HG03565 (cell line): ENCODE measurements around the gene SEC24D.

ENCODE experiments used
- ATAC-seq: cut with Tn5 transposase; IDR thresholded peaks from one replicate; pipeline ENCODE4 v1.9.1; 2021; ENCODE audit warnings: mild to moderate bottlenecking, moderate library complexity; ENCODE audit not compliant: unreplicated experiment

Gene SEC24D

DNA sequence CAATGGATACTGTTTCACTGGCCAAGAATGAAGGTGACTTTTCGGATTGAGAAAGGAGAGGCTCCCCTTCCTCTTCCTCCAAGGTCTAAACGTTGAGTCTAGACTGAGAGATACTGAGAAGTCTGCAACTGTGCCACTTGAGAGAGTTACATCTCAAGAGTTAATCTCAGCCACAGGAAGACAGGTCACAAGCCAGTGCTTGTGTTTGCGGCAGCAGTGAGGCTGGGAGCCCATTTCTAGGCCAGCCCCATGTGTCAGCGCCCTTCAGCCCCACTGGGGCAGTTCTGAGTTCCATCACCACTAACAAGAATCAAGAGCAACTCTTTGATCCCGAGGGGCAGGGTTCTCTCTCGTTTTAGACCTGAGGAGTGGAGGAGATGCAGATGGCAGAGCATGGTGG lies 7.3 kb upstream of the SEC24D start:
- peak; percentile 61 for ATAC-seq

DNA sequence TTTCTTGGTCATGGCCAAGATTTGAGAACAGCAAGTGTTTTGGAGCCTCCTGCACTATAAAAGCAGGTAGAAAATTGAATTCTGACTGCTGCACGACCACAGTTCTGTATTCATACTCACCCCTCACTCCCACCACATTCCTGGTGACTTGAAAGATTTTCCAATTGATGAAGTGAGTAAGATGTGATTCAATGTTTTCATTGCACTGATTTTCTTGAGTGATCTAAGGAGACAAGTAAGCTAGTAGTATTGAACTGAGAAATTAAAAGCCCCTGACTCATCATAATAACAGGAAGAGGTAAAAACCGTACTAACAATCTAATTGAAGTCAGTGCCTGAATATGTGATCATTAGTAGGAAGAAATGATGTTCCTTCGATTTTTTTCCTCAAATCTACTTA lies 6.1 kb upstream of the SEC24D start:
- ATAC-seq: no peak

DNA sequence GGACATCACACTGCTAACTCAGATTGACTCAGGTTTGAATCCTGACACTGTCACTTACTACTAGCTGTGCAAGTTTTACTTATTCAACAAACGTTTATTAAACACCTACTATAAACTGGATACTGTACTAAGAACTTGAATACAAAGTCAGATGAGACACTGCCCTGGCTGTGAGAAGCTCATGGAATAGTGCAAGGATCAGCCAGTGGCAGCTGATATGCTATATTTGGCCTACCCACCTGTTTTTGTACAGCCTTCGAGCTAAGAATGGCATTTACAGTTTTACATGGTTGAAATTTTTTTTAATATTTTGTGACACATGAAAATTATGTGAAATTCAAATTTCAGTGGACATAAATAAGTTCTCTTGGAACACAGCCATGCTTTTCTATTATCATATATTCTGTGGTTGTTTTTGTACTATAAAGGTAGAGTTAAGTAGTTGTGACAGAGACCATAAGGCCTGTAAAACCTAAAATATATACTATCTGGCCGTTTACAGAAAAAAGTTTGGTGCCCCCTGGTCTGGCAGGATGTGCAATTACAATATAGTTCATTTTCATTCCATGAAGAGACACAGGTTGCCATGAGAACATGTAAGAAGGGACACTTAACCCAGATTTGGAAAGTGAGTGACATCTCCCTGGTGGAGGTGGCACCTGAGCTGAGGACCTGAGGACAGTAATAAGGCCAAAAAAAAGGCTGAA lies 3.4 kb upstream of the SEC24D start:
- no peak for ATAC-seq

DNA sequence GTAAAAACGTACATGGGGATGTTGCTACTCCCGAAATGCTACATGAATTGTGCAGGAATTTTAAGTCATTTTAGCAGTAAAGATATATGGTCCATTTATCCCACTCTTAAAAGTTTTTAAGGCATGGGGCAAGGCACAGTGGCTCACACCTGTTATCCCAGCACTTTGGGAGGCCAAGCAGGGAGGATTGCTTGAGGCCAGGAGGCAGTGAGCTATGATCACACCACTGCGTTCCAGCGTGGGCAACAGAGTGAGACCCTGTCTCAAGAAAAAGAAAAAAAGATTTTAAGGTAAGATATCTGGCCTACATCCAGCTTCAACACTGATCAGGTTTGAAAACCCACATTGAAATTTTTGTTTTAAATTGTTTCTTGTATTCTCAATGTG lies 1.2 kb upstream of the SEC24D start:
- ATAC-seq: no peak

DNA sequence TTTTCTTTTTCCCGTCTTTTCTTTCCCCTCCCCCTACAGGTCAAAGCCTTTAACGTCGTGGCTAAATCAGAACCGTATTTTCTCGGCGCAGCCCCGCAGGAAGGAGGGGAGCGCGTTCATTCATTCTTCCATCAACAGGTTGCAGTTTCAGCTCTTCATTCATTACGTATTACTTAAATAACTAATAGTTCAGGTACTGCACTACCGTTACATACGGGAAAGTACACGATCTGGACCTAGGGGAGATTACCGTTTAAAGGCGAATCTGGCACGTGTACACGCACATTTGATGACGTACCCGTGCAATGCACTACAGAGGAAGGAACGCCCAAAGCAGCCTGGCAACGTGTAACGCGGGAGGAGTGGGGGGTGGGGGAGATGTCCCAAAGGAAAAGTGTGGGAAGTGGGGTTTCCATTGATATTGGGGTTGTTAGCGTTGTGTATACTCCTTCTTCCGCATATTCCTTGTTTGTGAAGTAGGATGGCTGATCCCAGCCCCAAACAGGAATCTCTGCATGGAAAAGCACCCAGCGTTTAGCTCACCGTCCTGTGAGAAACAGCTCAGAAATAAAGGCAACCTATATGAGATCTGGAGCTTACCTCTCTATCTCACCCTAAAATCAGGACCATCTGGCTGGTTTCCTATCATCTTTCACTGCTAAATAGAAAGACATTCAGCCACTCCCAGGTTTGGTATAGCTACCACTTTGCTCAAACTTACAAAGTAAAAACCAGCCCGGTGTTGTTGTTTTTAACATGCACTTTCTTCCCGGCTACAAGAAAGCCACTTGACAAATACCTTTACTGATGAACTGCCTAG lies 585 bp upstream of the SEC24D start:
- peak; percentile 18 for ATAC-seq

DNA sequence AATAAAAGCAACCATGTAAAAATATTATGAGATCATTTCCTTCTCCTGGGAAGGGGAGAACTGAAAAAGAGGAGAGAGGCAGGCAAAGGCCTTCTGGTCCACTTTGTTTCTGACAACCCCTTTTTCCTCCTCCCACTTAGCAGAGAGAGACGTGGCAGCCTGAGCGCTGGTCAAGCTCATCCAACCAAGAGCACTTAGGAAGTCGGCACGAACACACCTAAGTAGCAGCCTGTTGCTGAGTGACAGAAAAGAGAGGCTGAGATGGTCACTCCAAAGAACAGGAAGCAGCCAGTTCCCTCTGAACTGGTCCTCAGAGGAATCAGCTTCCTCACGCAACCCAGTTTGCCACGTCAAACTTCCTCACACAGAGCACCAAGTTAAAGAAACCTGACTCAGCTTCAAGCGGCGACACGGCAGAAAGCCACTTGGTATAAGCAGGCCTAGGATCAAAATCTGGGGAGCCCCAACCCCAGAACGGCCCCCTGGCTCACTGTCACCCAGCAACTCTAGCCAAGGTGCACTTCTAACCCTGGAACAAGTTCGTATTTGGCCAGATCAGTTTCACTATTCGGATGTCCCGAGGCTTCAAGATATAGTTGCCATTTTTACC lies 861 bp downstream of the SEC24D start:
- peak; percentile 59 for ATAC-seq

DNA sequence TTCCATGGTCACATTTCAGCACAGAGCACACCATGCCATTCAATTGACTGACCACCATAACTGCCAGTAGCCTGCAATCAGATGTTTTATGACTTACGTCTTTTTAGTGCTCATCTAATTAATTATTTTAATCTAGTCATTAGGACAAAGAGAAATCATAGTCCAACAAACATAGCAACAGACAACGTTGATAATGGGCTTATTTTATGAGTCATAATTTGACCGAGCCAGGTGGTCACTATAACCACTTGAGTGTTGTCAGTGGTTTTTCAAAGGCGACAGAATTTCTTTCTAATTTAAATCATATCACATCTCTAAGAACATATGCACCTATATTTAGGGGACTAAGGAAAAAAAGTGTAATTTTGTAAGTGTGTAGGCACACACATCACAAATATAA lies 1.9 kb downstream of the SEC24D start:
- ATAC-seq: no peak

DNA sequence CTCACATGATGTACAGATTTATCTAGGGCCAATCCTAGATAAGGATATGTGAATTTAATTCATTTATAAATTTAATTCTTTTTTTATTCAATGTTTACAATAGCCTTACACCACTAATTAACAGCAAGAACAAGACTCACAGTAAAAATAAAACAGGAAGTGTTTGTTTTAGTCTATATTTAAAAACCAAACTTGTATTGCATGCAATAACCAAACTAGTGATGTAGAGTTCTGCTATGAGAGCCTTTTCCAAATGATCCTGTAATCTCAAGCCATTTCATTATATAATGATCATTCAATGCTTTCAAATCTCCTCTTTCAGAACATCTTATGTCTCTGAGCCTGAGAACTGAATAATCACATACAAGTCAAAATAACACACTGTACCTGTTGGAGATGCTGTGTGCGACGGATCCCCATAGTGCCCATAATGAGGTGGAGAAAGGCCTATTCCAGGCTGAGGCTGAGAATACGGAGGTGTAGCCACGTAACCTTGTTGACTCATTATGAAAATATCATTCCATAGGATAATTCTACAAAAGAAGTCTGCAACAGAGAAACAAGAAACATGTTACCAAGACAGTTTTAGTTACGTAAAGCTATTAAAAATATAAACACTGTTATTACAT lies 2.6 kb downstream of the SEC24D start:
- no peak for ATAC-seq

DNA sequence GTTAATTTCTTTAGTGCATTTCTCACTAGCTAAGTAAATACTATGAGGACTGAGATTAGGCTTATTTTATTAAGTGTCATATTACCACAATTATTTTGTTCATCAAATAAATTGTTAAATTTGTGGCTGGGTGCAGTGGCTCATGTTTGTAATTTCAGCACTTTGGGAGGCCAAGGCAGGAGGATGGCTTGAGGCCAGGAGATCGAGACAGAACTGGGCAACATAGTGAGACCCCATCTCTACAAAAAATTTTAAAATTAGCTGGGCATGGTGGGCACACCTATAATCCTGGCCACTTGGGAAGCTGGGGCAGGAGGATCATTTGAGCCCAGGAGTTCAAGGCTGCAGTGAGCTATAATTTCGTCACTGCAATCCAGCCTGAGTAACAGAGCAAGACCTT lies 6.8 kb downstream of the SEC24D start:
- no peak for ATAC-seq

DNA sequence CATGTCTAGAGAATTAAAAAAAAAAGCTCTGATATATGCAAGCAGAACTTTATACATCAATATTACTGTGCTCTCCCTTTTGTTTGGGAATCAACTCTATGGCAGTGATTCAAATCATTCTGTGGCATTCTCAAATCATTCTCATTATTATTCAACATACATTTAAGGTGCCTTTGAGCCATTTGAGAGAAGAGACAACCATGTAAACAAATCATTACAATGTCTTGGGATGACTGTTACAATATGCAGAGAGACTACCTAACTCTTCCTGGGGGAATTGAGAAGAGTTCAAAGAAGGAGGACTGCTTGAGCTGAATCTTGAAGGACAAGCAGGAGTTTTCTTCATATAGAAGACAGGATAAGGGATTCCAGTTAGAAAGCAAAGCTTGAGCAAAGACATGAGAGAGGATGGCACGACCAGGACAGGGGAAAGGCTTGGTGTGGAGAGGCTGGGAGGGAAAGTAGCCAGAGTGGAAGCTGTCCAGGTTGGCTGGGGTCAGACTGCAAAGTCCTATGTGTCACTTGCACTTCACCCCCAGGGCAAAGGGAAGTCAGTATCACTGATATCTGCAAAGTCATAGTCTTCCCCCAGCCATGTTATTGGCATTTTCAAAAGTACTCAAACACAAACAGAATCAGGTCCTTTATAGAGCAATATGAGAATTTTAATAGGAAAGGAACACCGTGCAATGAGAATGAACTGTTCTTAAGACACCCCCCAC lies 9.0 kb downstream of the SEC24D start:
- no peak for ATAC-seq

DNA sequence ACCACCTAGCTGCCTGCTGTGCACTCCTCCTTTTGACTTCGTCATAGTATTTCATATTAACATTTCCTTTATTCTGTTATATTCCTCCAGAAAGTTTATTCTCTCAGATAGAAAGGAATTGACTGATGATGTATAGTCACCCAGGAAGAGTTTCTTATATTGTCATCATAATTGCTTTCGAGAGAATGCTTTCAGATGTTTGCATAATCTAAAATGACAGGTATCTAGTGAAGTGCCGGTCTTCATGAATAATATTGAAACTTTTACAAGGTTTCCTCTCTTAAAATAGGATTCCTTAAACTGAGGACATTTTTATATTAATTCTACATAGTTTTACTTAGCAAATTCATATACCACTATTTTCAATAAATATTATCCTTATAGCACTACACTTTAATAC lies 10.1 kb downstream of the SEC24D start:
- ATAC-seq: peak; percentile 69

DNA sequence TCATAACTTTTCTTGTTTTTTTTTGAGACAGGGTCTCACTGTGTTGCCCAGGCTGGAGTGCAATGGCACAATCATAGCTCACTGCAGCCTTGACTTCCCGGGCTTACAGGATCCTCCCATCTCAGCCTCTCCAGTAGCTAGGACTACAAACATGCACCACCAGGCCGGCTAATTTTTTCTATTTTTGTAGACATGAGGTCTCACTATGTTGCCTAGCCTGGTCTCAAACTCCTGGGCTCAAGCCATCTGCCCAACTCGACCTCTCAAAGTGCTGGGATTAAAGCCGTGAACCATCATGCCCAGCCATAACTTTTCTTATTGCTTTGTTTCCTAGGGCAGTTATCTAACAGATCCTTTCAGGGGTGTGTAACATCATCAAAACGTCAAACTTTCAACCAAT lies 11.8 kb downstream of the SEC24D start:
- ATAC-seq: no peak

DNA sequence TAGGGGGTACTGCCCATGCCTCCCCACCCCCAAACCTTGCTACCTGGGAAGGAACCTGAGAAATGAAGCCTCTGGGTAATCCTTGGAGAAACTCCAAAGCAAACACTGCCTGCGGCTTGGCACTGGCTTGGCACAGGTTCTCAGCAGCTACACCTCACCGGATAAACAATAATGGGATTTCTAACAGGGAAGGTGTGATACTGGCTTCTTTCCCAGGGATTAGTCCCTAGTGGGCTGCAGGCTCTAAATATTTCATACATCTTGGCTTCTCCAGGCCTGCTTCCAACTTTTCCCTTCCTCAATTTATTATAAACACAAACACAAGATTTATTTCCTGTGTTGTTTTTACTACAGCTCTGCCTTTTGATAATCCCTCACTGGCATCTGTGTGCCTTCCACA lies 12.5 kb downstream of the SEC24D start:
- no peak for ATAC-seq

DNA sequence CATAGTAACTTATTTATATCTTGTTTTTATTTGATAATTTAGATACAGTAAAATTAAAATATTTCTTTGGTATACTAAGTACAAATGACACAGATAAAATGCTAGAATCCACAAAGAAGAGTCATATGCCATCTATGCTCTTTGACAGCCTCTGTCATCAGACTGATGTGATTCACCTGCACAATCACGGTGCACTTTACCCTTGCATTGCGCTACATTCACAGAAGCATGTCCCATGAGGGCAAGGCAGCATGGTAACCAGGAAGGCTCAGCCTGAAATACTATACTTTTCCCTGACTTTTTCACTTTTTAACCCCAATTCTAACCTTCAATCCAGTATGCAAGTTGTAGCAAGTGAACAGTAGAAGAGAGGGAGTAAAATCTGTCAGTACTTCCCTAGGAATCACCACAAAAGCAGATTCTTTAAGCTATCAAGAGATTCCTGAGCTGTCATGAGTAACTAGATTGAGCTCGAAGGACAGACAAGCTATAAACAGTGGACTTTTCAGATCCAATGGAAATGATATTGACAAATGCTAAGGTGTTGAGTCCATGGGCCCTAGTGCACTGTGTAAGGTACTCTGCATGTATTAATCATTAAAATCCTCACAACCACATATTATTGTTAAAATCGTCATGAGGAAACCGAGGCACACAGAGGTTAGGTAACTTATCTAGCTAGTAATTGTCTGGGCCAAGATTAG lies 14.2 kb downstream of the SEC24D start:
- no peak for ATAC-seq

DNA sequence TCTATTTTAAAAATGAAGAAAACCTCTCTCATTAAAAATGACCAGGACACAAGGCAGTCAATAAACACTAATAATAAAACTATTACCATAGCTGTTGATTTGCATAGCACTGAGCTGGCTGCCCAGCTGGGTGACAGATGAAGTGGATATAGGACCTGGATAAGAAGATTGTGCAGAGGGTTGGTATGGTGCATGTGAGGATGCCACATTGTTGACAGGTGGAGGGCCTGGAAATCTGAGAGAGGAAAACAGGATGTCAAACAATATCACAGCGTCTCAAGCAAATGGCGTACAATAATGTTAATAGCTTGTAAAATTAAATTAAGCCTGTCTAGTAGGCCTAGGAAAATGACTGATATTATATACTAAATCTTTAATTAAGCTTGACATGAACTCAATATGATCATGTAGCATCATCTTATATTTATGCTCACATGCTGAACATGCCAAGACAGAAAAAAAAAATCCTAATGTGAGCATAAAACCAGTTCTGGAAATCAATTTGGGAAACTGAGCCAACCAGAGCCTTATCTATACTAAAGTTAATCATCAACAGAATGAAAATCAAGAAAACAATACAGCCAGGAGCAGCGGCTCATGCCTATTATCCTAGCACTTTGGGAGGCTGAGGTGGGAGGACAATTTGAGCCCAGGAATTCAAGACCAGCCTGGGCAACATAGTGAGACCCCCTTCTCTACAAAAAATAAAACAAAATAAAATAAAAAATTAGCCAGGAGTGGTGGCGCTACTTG lies 18.6 kb downstream of the SEC24D start:
- ATAC-seq: no peak

DNA sequence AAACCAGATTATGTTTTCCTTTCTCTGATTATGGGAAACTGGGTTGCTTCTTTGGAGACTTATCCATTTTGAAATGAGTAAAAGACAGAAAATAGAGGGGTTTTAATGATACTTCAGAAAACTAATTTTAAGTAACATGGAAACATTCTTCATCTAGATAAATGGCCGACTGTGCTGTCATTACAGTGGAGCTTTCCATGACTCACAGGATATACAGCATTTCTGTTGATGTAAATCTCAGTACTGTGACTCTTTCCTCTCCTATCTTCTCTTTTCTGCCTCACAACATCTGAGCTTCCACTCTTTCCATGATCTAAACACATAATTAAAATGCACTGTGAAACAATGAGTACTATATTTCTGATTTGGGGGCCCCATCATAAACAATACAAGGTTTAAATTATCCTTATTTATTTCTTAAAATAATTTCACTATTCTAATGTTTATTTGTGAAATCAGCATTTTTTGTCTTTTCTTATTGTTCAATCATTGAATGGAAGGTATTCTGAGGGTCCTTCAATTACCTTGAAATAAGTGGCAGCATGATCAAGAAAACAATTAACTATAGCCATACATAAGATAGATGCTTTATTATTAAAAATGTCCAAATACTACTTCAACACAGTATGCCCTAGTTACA lies 19.3 kb downstream of the SEC24D start:
- ATAC-seq: no peak

DNA sequence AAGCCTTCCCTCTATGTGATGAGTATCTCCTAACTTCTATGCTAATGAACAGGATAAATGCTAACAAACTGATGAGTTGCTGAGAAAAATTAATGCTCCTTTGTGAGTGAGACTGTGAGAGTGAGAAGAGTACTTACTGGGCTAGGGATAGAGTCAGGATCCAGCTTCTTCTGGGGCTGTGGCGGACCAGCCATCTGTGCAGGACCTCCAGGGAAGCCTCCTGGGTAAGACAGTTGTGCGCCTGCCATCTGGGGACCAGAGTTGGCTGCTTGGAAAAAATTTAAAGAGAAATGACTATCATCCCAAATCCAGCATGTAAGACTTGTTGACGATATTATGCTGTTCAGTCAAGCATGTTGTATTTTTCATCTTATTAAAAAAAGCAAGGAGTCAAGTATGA lies 21.0 kb downstream of the SEC24D start:
- ATAC-seq: no peak

DNA sequence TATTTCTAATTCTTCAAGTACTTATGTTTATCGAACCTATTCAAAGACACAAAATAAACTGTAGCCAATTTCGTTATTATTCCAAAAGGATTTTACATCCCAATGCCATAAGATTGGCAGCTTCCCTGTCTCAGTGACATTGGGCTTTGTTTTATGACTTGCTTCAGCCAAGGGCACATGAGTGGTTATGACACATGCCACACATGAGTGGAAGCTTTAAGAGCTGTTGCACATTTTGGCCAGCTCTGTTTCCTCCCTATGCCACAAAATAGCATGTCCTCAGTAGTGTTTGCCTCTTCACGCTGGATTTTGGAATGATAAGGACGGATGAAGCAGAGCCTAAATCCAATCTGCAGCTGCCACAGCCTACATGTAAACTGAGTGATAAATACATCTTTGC lies 21.9 kb downstream of the SEC24D start:
- no peak for ATAC-seq

DNA sequence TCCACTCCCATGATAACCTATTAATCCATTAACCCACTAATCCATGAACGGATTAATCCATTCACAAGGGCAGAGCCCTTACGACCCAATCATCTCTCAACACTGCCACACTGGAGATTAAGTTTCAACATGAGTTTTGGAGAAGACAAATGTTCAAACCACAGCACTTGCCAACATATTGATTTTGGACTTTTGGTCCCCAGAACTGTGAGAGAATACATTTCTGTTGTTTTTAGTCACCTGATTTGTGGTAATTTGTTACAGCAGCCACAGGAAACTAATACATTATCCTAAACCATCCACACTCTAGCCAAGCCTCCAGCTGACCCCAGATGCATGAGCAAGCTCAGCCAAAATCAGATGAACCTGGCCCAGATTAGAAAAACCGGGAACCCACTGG lies 22.4 kb downstream of the SEC24D start:
- no peak for ATAC-seq
